ENCODE measurements around the gene TMEM82. TPM values are rescaled to one million over a fixed set of nuclear protein-coding genes. Genes with fewer than 3 reads are reported as not detected.

TMEM82 gene
- total and polyA plus RNA-seq, 9 of the 15 experiments (the other 6 are each of a cell fraction or from before 2014, with no cell fraction given) = not detected

DNA sequence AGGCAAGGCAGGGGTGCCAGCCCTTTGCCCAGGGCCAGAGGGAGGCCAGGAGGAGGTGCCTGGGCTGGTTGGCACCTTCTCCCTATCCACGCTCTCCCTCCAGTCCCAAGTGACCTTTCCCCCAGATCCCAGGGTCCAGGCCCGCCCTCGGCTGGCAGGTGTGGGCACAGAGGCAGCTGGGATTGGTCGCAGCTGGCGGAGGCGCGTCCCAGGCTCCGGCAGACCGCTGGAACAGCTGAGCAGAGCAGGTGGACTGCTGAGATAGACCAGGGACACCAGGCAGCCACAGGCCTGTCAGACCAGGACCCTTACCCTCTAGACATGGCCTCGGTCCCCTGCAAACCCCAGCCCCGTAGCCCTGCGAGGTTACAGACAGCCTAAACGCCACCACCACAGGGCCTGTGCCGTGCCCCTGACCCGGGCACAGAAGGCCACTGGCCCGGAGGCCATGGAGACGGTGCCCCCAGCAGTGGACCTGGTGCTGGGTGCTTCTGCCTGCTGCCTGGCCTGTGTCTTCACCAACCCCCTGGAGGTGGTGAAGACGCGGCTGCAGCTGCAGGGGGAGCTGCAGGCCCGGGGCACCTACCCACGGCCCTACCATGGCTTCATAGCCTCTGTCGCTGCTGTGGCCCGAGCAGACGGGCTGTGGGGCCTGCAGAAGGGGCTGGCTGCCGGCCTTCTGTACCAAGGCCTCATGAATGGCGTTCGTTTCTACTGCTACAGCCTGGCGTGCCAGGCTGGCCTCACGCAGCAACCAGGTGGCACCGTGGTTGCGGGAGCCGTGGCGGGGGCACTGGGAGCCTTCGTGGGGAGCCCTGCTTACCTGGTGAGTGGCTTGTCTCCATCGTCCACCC is 6.0 kb upstream of the TMEM82 start, which contains the start of gene SLC25A34 (continued):
- TF ChIP-seq, protein P1, sequence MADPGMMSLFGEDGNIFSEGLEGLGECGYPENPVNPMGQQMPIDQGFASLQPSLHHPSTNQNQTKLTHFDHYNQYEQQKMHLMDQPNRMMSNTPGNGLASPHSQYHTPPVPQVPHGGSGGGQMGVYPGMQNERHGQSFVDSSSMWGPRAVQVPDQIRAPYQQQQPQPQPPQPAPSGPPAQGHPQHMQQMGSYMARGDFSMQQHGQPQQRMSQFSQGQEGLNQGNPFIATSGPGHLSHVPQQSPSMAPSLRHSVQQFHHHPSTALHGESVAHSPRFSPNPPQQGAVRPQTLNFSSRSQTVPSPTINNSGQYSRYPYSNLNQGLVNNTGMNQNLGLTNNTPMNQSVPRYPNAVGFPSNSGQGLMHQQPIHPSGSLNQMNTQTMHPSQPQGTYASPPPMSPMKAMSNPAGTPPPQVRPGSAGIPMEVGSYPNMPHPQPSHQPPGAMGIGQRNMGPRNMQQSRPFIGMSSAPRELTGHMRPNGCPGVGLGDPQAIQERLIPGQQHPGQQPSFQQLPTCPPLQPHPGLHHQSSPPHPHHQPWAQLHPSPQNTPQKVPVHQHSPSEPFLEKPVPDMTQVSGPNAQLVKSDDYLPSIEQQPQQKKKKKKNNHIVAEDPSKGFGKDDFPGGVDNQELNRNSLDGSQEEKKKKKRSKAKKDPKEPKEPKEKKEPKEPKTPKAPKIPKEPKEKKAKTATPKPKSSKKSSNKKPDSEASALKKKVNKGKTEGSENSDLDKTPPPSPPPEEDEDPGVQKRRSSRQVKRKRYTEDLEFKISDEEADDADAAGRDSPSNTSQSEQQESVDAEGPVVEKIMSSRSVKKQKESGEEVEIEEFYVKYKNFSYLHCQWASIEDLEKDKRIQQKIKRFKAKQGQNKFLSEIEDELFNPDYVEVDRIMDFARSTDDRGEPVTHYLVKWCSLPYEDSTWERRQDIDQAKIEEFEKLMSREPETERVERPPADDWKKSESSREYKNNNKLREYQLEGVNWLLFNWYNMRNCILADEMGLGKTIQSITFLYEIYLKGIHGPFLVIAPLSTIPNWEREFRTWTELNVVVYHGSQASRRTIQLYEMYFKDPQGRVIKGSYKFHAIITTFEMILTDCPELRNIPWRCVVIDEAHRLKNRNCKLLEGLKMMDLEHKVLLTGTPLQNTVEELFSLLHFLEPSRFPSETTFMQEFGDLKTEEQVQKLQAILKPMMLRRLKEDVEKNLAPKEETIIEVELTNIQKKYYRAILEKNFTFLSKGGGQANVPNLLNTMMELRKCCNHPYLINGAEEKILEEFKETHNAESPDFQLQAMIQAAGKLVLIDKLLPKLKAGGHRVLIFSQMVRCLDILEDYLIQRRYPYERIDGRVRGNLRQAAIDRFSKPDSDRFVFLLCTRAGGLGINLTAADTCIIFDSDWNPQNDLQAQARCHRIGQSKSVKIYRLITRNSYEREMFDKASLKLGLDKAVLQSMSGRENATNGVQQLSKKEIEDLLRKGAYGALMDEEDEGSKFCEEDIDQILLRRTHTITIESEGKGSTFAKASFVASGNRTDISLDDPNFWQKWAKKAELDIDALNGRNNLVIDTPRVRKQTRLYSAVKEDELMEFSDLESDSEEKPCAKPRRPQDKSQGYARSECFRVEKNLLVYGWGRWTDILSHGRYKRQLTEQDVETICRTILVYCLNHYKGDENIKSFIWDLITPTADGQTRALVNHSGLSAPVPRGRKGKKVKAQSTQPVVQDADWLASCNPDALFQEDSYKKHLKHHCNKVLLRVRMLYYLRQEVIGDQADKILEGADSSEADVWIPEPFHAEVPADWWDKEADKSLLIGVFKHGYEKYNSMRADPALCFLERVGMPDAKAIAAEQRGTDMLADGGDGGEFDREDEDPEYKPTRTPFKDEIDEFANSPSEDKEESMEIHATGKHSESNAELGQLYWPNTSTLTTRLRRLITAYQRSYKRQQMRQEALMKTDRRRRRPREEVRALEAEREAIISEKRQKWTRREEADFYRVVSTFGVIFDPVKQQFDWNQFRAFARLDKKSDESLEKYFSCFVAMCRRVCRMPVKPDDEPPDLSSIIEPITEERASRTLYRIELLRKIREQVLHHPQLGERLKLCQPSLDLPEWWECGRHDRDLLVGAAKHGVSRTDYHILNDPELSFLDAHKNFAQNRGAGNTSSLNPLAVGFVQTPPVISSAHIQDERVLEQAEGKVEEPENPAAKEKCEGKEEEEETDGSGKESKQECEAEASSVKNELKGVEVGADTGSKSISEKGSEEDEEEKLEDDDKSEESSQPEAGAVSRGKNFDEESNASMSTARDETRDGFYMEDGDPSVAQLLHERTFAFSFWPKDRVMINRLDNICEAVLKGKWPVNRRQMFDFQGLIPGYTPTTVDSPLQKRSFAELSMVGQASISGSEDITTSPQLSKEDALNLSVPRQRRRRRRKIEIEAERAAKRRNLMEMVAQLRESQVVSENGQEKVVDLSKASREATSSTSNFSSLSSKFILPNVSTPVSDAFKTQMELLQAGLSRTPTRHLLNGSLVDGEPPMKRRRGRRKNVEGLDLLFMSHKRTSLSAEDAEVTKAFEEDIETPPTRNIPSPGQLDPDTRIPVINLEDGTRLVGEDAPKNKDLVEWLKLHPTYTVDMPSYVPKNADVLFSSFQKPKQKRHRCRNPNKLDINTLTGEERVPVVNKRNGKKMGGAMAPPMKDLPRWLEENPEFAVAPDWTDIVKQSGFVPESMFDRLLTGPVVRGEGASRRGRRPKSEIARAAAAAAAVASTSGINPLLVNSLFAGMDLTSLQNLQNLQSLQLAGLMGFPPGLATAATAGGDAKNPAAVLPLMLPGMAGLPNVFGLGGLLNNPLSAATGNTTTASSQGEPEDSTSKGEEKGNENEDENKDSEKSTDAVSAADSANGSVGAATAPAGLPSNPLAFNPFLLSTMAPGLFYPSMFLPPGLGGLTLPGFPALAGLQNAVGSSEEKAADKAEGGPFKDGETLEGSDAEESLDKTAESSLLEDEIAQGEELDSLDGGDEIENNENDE (IDR thresholded peaks at IDR 0.05; ENCODE audit: low read depth, low read length) = no peak
- TF ChIP-seq POLR2B (IDR thresholded peaks at IDR 0.05; ENCODE audit: low read depth, partially characterized antibody) (no peak), E2F3 (CRISPR knock-in tag; IDR thresholded peaks at IDR 0.05) (no peak), IFI16 (CRISPR knock-in tag; IDR thresholded peaks at IDR 0.05) (no peak), IRF1 (CRISPR knock-in tag; IDR thresholded peaks at IDR 0.05; ENCODE audit: borderline replicate concordance) (no peak), ZNF217 (CRISPR knock-in tag; IDR thresholded peaks at IDR 0.05) (no peak), HES1 (IDR thresholded peaks at IDR 0.05; ENCODE audit: low read depth) (no peak), MEF2D (tag; conservative IDR thresholded peaks at IDR 0.05; ENCODE audit: low read depth) (no peak), HNRNPL (IDR thresholded peaks at IDR 0.05; ENCODE audit: low read depth, low read length) (peak; percentile 19; the same call in 1 of the 2 replicates), CBX5 (IDR thresholded peaks at IDR 0.05; ENCODE audit: borderline replicate concordance, low read depth) (no peak), PTTG1 (tag; IDR thresholded peaks at IDR 0.05; ENCODE audit: low read depth) (no peak), EHMT2 (IDR thresholded peaks at IDR 0.05) (no peak)
- TF ChIP-seq, protein P2, sequence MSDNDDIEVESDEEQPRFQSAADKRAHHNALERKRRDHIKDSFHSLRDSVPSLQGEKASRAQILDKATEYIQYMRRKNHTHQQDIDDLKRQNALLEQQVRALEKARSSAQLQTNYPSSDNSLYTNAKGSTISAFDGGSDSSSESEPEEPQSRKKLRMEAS (CRISPR knock-in tag; IDR thresholded peaks at IDR 0.05) = peak; percentile 33; the same call in 1 of the 2 replicates
